IMR-90 (cell line): ENCODE results near the gene SEC24A. TPM values are rescaled to one million over a fixed set of nuclear protein-coding genes. Genes with fewer than 3 reads are reported as not detected.

ENCODE experiments used
- ATAC-seq: fragments of 200-7000 bp; cut with Tn5 transposase; 2 replicates; pipeline ENCODE4 v1.9.1; 2020; ENCODE audit warnings: low read depth, mild to moderate bottlenecking, moderate library complexity
- BruUV-seq: library from RNA; stranded (reverse); fragments of 400-500 nt; replicated peaks from 2 replicates; lab custom pipeline; 2021; lab: Mats Ljungman, UMichigan
- CTCF ChIA-PET: fragments of 300-600 bp; formaldehyde crosslinking; extraction: SDS; loops from one replicate; lab custom pipeline; 2021; ENCODE audit warnings: antibody characterized with exemption; lab: Yijun Ruan, JAX
- POLR2A ChIA-PET: fragments of 300-600 bp; sonication (Branson Sonifier 250); formaldehyde crosslinking; loops from one replicate; lab custom pipeline; 2022; ENCODE audit warnings: antibody characterized with exemption; ENCODE audit not compliant: unreplicated experiment; lab: Charles Lee
- DNase-seq: peaks from one replicate; pipeline ENCODE4 v3.0.0; 2013
- H2AFZ ChIP-seq: replicated peaks from 2 replicates; pipeline ENCODE3; 2013; ENCODE audit warnings: low read length, mild to moderate bottlenecking; ENCODE audit not compliant: poor library complexity
- H2AK5ac ChIP-seq: 2 replicates; pipeline ENCODE4 v1.6.1; 2013; ENCODE audit warnings: low read depth, low read length, inconsistent platforms
- H2AK9ac ChIP-seq: replicated peaks from 2 replicates; pipeline ENCODE3; 2013; ENCODE audit warnings: mild to moderate bottlenecking, low read depth, low read length, moderate library complexity; ENCODE audit not compliant: poor library complexity
- H2BK120ac ChIP-seq: 2 replicates; pipeline ENCODE4 v1.6.1; 2013; ENCODE audit warnings: low read depth, low read length, inconsistent platforms
- H2BK15ac ChIP-seq: 3 replicates; pipeline ENCODE4 v1.6.1; 2013; ENCODE audit warnings: low read depth, low read length, inconsistent platforms
- H2BK20ac ChIP-seq: 2 replicates; pipeline ENCODE4 v1.6.1; 2013; ENCODE audit warnings: low read depth, mild to moderate bottlenecking, inconsistent platforms, low read length, moderate library complexity
- H2BK5ac ChIP-seq: 2 replicates; pipeline ENCODE4 v1.6.1; 2013; ENCODE audit warnings: mild to moderate bottlenecking, low read depth, low read length, inconsistent platforms; ENCODE audit not compliant: poor library complexity, severe bottlenecking
- H3K14ac ChIP-seq: replicated peaks from 2 replicates; pipeline ENCODE4 v1.6.1; 2013; ENCODE audit warnings: low read depth, low read length, inconsistent platforms
- H3K18ac ChIP-seq: 2 replicates; pipeline ENCODE4 v1.6.1; 2013; ENCODE audit warnings: low read depth, low read length, control low read depth
- H3K23ac ChIP-seq: 2 replicates; pipeline ENCODE4 v1.6.1; 2013; ENCODE audit warnings: low read depth, low read length, inconsistent platforms
- H3K27ac ChIP-seq: 2 replicates; pipeline ENCODE4 v1.5.1; 2013; ENCODE audit warnings: mild to moderate bottlenecking, control low read depth, low read length; ENCODE audit not compliant: insufficient read depth
- H3K27me3 ChIP-seq: 2 replicates; pipeline ENCODE4 v1.6.1; 2013; ENCODE audit warnings: low read length; ENCODE audit not compliant: control insufficient read depth, insufficient read depth
- H3K36me3 ChIP-seq: 2 replicates; pipeline ENCODE4 v1.6.1; 2013; ENCODE audit warnings: low read length, mixed read lengths; ENCODE audit not compliant: control insufficient read depth, insufficient read depth
- H3K4ac ChIP-seq: 2 replicates; pipeline ENCODE4 v1.6.1; 2013; ENCODE audit warnings: low read depth, low read length, inconsistent platforms
- H3K4me1 ChIP-seq: 2 replicates; pipeline ENCODE4 v1.6.1; 2013; ENCODE audit warnings: low read length, mixed read lengths; ENCODE audit not compliant: control insufficient read depth, insufficient read depth
- H3K4me2 ChIP-seq: 2 replicates; pipeline ENCODE4 v1.6.1; 2013; ENCODE audit warnings: low read depth, mild to moderate bottlenecking, control low read depth, low read length, moderate library complexity
- H3K4me3 ChIP-seq: 2 replicates; pipeline ENCODE4 v1.5.1; 2013; ENCODE audit warnings: low read depth, mild to moderate bottlenecking, control low read depth, low read length, moderate library complexity; ENCODE audit not compliant: insufficient read depth
- H3K56ac ChIP-seq: 2 replicates; pipeline ENCODE4 v1.6.1; 2013; ENCODE audit warnings: low read length, inconsistent platforms; ENCODE audit not compliant: insufficient read depth; ENCODE audit errors: extremely low read depth
- H3K79me1 ChIP-seq, 2 experiments: 2 replicates each; pipeline ENCODE4 v1.6.1; 2013; ENCODE audit warnings: low read length in 2 of 2, inconsistent platforms in 1 of 2, low read depth in 1 of 2
- H3K9ac ChIP-seq: 2 replicates; pipeline ENCODE4 v1.6.1; 2013; ENCODE audit warnings: low read depth, low read length, control low read depth
- H3K9me1 ChIP-seq: 2 replicates; pipeline ENCODE4 v1.6.1; 2013; ENCODE audit warnings: low read length, inconsistent platforms; ENCODE audit not compliant: insufficient read depth
- H3K9me3 ChIP-seq: 2 replicates; pipeline ENCODE4 v1.6.1; 2013; ENCODE audit warnings: low read length; ENCODE audit not compliant: control insufficient read depth, insufficient read depth
- H4K20me1 ChIP-seq: 2 replicates; pipeline ENCODE4 v1.6.1; 2013; ENCODE audit warnings: low read length, inconsistent platforms; ENCODE audit not compliant: insufficient read depth
- H4K5ac ChIP-seq: 2 replicates; pipeline ENCODE4 v1.6.1; 2013; ENCODE audit warnings: mild to moderate bottlenecking, low read depth, low read length, control low read depth
- H4K8ac ChIP-seq, 2 experiments: 2 replicates each; pipeline ENCODE4 v1.6.1; 2013; ENCODE audit warnings: low read depth in 2 of 2, low read length in 2 of 2, control low read depth in 1 of 2, inconsistent platforms in 1 of 2
- H4K91ac ChIP-seq: 2 replicates; pipeline ENCODE4 v1.6.1; 2013; ENCODE audit warnings: low read depth, low read length, inconsistent platforms; ENCODE audit not compliant: insufficient read depth
- CEBPB ChIP-seq: IDR thresholded peaks from 2 replicates; pipeline ENCODE4 v1.6.1; 2012; ENCODE audit warnings: low read depth, low read length, improper control_type of control experiment
- FOS ChIP-seq: fragments of 150-350 bp; IDR thresholded peaks from 2 replicates; pipeline ENCODE4 v1.6.1; 2016; ENCODE audit warnings: low read depth, low read length
- RFX5 ChIP-seq: IDR thresholded peaks from 2 replicates; pipeline ENCODE4 v1.8.0; 2012; ENCODE audit warnings: low read depth, mild to moderate bottlenecking, low read length, moderate library complexity
- WGBS, 2 experiments: methylation state at CpG; one replicate each; pipeline versions ENCODE4 v1.1.5 to v1.1.7; 2013; ENCODE audit warnings: missing lambda C conversion rate in 2 of 2; ENCODE audit not compliant: insufficient read length in 1 of 2; ENCODE audit errors: extremely low coverage in 2 of 2; 5-methylcytosine and 5-hydroxymethylcytosine counted together
- dilution Hi-C: fragments of 300-500 bp; cut with HindIII; formaldehyde crosslinking; loops from one replicate; pipeline ENCODE4 v1.14.3; 2018; ENCODE audit warnings: low sequenced_read_pairs; ENCODE audit not compliant: unreplicated experiment
- in situ Hi-C: fragments of 300-500 bp; cut with MboI; formaldehyde crosslinking; loops from 3 replicates; pipeline ENCODE4 v1.14.3; 2019; ENCODE audit warnings: low sequenced_read_pairs, inconsistent platforms, mixed read lengths
- intact Hi-C: fragments of 100-400 bp; cut with micrococcal nuclease; formaldehyde crosslinking; loops from 2 replicates; pipeline ENCODE4 v1.10.0; 2022
- polyA plus RNA-seq, 3 experiments: library from polyadenylated mRNA; depleted of rRNA; stranded (reverse); fragments of >200 nt; gene quantifications; 2 replicates each; pipeline ENCODE4 v1.2.3, GENCODE V29; 2012; ENCODE audit warnings: low replicate concordance in 1 of 3
- total RNA-seq: library from RNA; depleted of rRNA; stranded (reverse); fragments of >200 nt; gene quantifications from 2 replicates; pipeline ENCODE4 v1.2.3, GENCODE V29; 2012

The SEC24A gene
- total and polyA plus RNA-seq, 2 of the 4 experiments (the other 2 are of a cell fraction): 23.9 to 28.1 TPM

- H3K9me3 ChIP-seq: no peaks in the 10 kb centered on the region
- H3K79me1 ChIP-seq: no peaks in the 10 kb centered on the region
- TF ChIP-seq FOS (peak; percentile 55; the same call in 1 of the 2 replicates), CEBPB (no peak), RFX5 (no peak)
- in situ Hi-C loops (no loop called here), dilution Hi-C loops (no loop called here), intact Hi-C loops (no loop called here)
- H3K27ac ChIP-seq: peak overlapping the region; percentile 40; the same call in 1 of the 2 replicates
- WGBS, 2 experiments: no CpG with 5 or more reads among the region's 3 CpGs
- H4K91ac ChIP-seq: no peak overlapping the region
- no peak overlapping the region for H3K4me3 ChIP-seq
- no peak overlapping the region for H3K9ac ChIP-seq
- H3K18ac ChIP-seq: no peak overlapping the region
- H3K4me1 ChIP-seq: peaks cover 5% of the 10 kb centered on the region
- no peaks in the 10 kb centered on the region for H3K9me1 ChIP-seq
- H3K4ac ChIP-seq: no peak overlapping the region
- peaks cover 8% of the 10 kb centered on the region for H3K36me3 ChIP-seq
- H4K8ac ChIP-seq: no peak overlapping the region; a peak in 1 of 4 replicates
- no peak overlapping the region for H2BK15ac ChIP-seq
- peak overlapping the region; percentile 43; the same call in 1 of the 2 replicates for H3K4me2 ChIP-seq
- peak; percentile 68 for ATAC-seq
- no TSS peak for BruUV-seq
- H2AK9ac ChIP-seq: no peak overlapping the region
- peak; percentile 86 for DNase-seq
- POLR2A ChIA-PET: no interaction called here
- H3K14ac ChIP-seq: no peak overlapping the region
- H2BK5ac ChIP-seq: peak overlapping the region; percentile 20
- H2AFZ ChIP-seq: no peak overlapping the region
- no peak overlapping the region for H3K23ac ChIP-seq
- no peaks in the 10 kb centered on the region for H4K20me1 ChIP-seq
- CTCF ChIA-PET: interaction anchor here (0.6 to 1.6 kb wide), 3 partner anchors 11 to 19 kb away, joined by 3 to 4 read pairs (median 3); no protein-coding TSS in a partner anchor
- no peak overlapping the region for H3K56ac ChIP-seq
- H2AK5ac ChIP-seq: no peak overlapping the region
- H2BK20ac ChIP-seq: no peak overlapping the region
- no peak overlapping the region for H4K5ac ChIP-seq
- H3K27me3 ChIP-seq: no peaks in the 10 kb centered on the region
- no peak overlapping the region for H2BK120ac ChIP-seq
Observed at GRCh38 chr5:134600600-134600999, 48.0 kb upstream of the SEC24A start.
